H9 (cell line): ENCODE measurements around the gene NPHS1. TPM values are rescaled to one million over a fixed set of nuclear protein-coding genes. Genes with fewer than 3 reads are reported as not detected.

Source experiments
- DNase-seq: peaks from one replicate; pipeline ENCODE4 v3.0.0-alpha.2; 2017
- H2AFZ ChIP-seq: one replicate; pipeline ENCODE4 v1.6.1; 2013; ENCODE audit warnings: mild to moderate bottlenecking, low read length, control low read depth, moderate library complexity
- H2AK5ac ChIP-seq: 2 replicates; pipeline ENCODE4 v1.6.1; 2013; ENCODE audit warnings: low read length, control low read depth, mixed read lengths; ENCODE audit not compliant: insufficient read length
- H2BK120ac ChIP-seq: one replicate; pipeline ENCODE4 v1.6.1; 2013; ENCODE audit warnings: low read depth, mild to moderate bottlenecking, low read length, control low read depth, inconsistent platforms; ENCODE audit not compliant: poor library complexity, severe bottlenecking
- H2BK12ac ChIP-seq: 2 replicates; pipeline ENCODE4 v1.6.1; 2013; ENCODE audit warnings: low read length, control low read depth, mixed read lengths, low read depth; ENCODE audit not compliant: insufficient read length
- H2BK15ac ChIP-seq: 2 replicates; pipeline ENCODE4 v1.6.1; 2013; ENCODE audit warnings: low read depth, low read length, control low read depth
- H2BK20ac ChIP-seq: one replicate; pipeline ENCODE4 v1.6.1; 2013; ENCODE audit warnings: low read depth, mild to moderate bottlenecking, low read length, control low read depth, inconsistent platforms; ENCODE audit not compliant: poor library complexity, severe bottlenecking
- H2BK5ac ChIP-seq: 2 replicates; pipeline ENCODE4 v1.6.1; 2013; ENCODE audit warnings: low read length, control low read depth, mixed read lengths; ENCODE audit not compliant: insufficient read length
- H3K14ac ChIP-seq: 2 replicates; pipeline ENCODE4 v1.6.1; 2013; ENCODE audit warnings: low read length, control low read depth; ENCODE audit not compliant: insufficient read depth
- H3K18ac ChIP-seq: 2 replicates; pipeline ENCODE4 v1.6.1; 2013; ENCODE audit warnings: low read depth, mild to moderate bottlenecking, mixed read lengths, low read length, control low read depth; ENCODE audit not compliant: insufficient read length
- H3K23ac ChIP-seq: 2 replicates; pipeline ENCODE4 v1.6.1; 2013; ENCODE audit warnings: low read length, control low read depth, mixed read lengths, low read depth; ENCODE audit not compliant: insufficient read length
- H3K23me2 ChIP-seq: 2 replicates; pipeline ENCODE4 v1.6.1; 2013; ENCODE audit warnings: low read depth, mild to moderate bottlenecking, mixed read lengths, low read length, control low read depth; ENCODE audit not compliant: insufficient read length, poor library complexity, severe bottlenecking
- H3K27ac ChIP-seq: 2 replicates; pipeline ENCODE4 v1.5.1; 2013; ENCODE audit warnings: low read length, control low read depth, mixed read lengths, low read depth; ENCODE audit not compliant: insufficient read length
- H3K27me3 ChIP-seq: 2 replicates; pipeline ENCODE4 v1.6.1; 2013; ENCODE audit warnings: low read length, control low read depth, inconsistent platforms; ENCODE audit not compliant: insufficient read depth
- H3K4ac ChIP-seq: 2 replicates; pipeline ENCODE4 v1.6.1; 2013; ENCODE audit warnings: low read depth, mild to moderate bottlenecking, control low read depth, inconsistent platforms, low read length, moderate library complexity
- H3K4me1 ChIP-seq: 2 replicates; pipeline ENCODE4 v1.6.1; 2013; ENCODE audit warnings: low read length, control low read depth, inconsistent platforms; ENCODE audit not compliant: insufficient read depth
- H3K4me2 ChIP-seq: 2 replicates; pipeline ENCODE4 v1.6.1; 2013; ENCODE audit warnings: low read length, control low read depth, mixed read lengths; ENCODE audit not compliant: insufficient read length, insufficient read depth
- H3K56ac ChIP-seq: 2 replicates; pipeline ENCODE4 v1.6.1; 2013; ENCODE audit warnings: low read depth, mild to moderate bottlenecking, mixed read lengths, low read length, control low read depth; ENCODE audit not compliant: insufficient read length
- H3K79me1 ChIP-seq: 2 replicates; pipeline ENCODE4 v1.6.1; 2013; ENCODE audit warnings: low read depth, mild to moderate bottlenecking, moderate library complexity, low read length, control low read depth, inconsistent platforms; ENCODE audit not compliant: insufficient read depth, poor library complexity, severe bottlenecking
- H3K79me2 ChIP-seq: 2 replicates; pipeline ENCODE4 v1.6.1; 2013; ENCODE audit warnings: low read length, control low read depth, inconsistent platforms; ENCODE audit not compliant: insufficient read depth
- H3K9ac ChIP-seq: 2 replicates; pipeline ENCODE4 v1.6.1; 2013; ENCODE audit warnings: low read length, control low read depth, mixed read lengths; ENCODE audit not compliant: insufficient read length; ENCODE audit errors: extremely low read depth
- H3K9me3 ChIP-seq: one replicate; pipeline ENCODE4 v1.6.1; 2013; ENCODE audit warnings: low read depth, low read length, inconsistent platforms; ENCODE audit not compliant: control insufficient read depth
- H3T11ph ChIP-seq: one replicate; pipeline ENCODE4 v1.6.1; 2013; ENCODE audit warnings: mild to moderate bottlenecking, low read length, control low read depth, inconsistent platforms
- H4K20me1 ChIP-seq: one replicate; pipeline ENCODE4 v1.6.1; 2013; ENCODE audit not compliant: control insufficient read depth, insufficient read length, insufficient read depth
- H4K5ac ChIP-seq: 2 replicates; pipeline ENCODE4 v1.6.1; 2013; ENCODE audit warnings: low read depth, mild to moderate bottlenecking, mixed read lengths, low read length, control low read depth; ENCODE audit not compliant: insufficient read length
- H4K8ac ChIP-seq: replicated peaks from 2 replicates; pipeline ENCODE4 v1.6.1; 2013; ENCODE audit warnings: low read length, control low read depth, mixed read lengths, low read depth; ENCODE audit not compliant: insufficient read length
- H4K91ac ChIP-seq: 2 replicates; pipeline ENCODE4 v1.6.1; 2013; ENCODE audit warnings: low read depth, mild to moderate bottlenecking, moderate library complexity, mixed read lengths, low read length, control low read depth; ENCODE audit not compliant: insufficient read length
- H3K27ac Mint-ChIP-seq, 3 experiments: 2 replicates in 2 of 3; 3 replicates in 1 of 3; pipeline ENCODE4 v1.8.0; 2020 to 2021; ENCODE audit warnings: mixed read lengths in 3 of 3, mild to moderate bottlenecking in 1 of 3, moderate library complexity in 1 of 3
- H3K27me3 Mint-ChIP-seq: 2 replicates; pipeline ENCODE4 v1.8.0; 2021; ENCODE audit warnings: low read depth, mild to moderate bottlenecking, moderate library complexity, mixed read lengths
- H3K36me3 Mint-ChIP-seq, 3 experiments: 2 replicates in 2 of 3; 3 replicates in 1 of 3; pipeline ENCODE4 v1.8.0; 2020 to 2021; ENCODE audit warnings: low read depth in 3 of 3, mixed read lengths in 3 of 3; ENCODE audit not compliant: insufficient read depth in 1 of 3
- H3K4me1 Mint-ChIP-seq, 2 experiments: 2 replicates each; pipeline ENCODE4 v1.8.0; 2020; ENCODE audit warnings: mixed read lengths in 2 of 2
- H3K4me3 Mint-ChIP-seq, 2 experiments: 2 replicates in 1 of 2; 3 replicates in 1 of 2; pipeline ENCODE4 v1.8.0; 2020 to 2021; ENCODE audit warnings: mild to moderate bottlenecking in 2 of 2, mixed read lengths in 2 of 2, moderate library complexity in 1 of 2
- H3K9me3 Mint-ChIP-seq, 2 experiments: 2 replicates in 1 of 2; 3 replicates in 1 of 2; pipeline ENCODE4 v1.8.0; 2020; ENCODE audit warnings: mild to moderate bottlenecking in 2 of 2, mixed read lengths in 2 of 2, moderate library complexity in 1 of 2
- WGBS: extraction: QIAGEN DNeasy Blood & Tissue Kit; methylation state at CpG from one replicate; pipeline ENCODE4 v1.1.7; 2013; ENCODE audit warnings: missing lambda C conversion rate, low lambda C conversion rate, mixed read lengths; ENCODE audit not compliant: insufficient read length; ENCODE audit errors: extremely low coverage; 5-methylcytosine and 5-hydroxymethylcytosine counted together
- total RNA-seq: library from RNA; stranded (reverse); gene quantifications from 2 replicates; pipeline ENCODE4 v1.2.1, GENCODE V29; 2021
- TF ChIP-seq, protein P1 (sequence below): fragments of 200-600 bp; sonication (generic); conservative IDR thresholded peaks from 3 replicates; pipeline ENCODE4 v1.8.0; 2021; ENCODE audit warnings: antibody characterized with exemption, mild to moderate bottlenecking

The NPHS1 gene
- total RNA-seq, 1 experiment from 2014 or later, result 0.83 TPM

DNA sequence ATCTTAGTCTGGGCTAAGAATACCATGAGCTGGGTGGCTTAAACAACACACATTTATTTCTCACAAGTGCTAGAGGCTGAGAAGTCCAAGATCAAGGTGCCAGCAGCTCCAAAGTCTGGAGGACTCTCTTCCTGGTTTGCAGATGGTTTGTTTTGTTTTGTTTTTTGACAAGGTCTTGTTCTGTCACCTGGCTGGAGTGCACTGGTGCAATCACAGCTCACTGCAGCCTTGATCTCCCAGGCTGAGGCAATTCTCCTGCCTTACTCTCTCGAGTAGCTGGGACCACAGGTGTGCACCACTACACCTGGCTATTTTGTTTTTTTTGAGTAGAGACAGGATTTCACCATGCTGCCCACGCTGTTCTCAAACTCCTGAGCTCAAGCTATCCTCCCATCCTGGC, 31.6 kb upstream of the NPHS1 start:
- Histone ChIP-seq H2AK5ac (no peak overlapping the region), H3K4me1 (peaks cover 2% of the 10 kb centered on the region; the same call in 1 of the 2 replicates), H3K27ac (no peak overlapping the region), H3K56ac (no peak overlapping the region), H3K9ac (no peak overlapping the region), H4K20me1 (no peaks in the 10 kb centered on the region), H3K23me2 (no peaks in the 10 kb centered on the region), H3K27me3 (no peaks in the 10 kb centered on the region), H2BK12ac (no peak overlapping the region), H3K9me3 (no peaks in the 10 kb centered on the region), H2BK15ac (no peak overlapping the region), H3K18ac (no peak overlapping the region), H3K79me2 (no peaks in the 10 kb centered on the region), H4K5ac (no peak overlapping the region), H3T11ph (no peak overlapping the region), H3K4ac (no peak overlapping the region), H3K14ac (no peak overlapping the region), H4K91ac (no peak overlapping the region), H2BK20ac (no peak overlapping the region), H3K79me1 (no peaks in the 10 kb centered on the region), H2AFZ (no peak overlapping the region), H3K4me2 (no peak overlapping the region), H2BK120ac (no peak overlapping the region), H3K23ac (no peak overlapping the region), H4K8ac (no peak overlapping the region), H2BK5ac (no peak overlapping the region)
- DNase-seq, result no peak
- no peak overlapping the region for H3K4me3 Mint-ChIP-seq
- peaks cover 6% of the 10 kb centered on the region for H3K27me3 Mint-ChIP-seq
- TF ChIP-seq, protein P1, sequence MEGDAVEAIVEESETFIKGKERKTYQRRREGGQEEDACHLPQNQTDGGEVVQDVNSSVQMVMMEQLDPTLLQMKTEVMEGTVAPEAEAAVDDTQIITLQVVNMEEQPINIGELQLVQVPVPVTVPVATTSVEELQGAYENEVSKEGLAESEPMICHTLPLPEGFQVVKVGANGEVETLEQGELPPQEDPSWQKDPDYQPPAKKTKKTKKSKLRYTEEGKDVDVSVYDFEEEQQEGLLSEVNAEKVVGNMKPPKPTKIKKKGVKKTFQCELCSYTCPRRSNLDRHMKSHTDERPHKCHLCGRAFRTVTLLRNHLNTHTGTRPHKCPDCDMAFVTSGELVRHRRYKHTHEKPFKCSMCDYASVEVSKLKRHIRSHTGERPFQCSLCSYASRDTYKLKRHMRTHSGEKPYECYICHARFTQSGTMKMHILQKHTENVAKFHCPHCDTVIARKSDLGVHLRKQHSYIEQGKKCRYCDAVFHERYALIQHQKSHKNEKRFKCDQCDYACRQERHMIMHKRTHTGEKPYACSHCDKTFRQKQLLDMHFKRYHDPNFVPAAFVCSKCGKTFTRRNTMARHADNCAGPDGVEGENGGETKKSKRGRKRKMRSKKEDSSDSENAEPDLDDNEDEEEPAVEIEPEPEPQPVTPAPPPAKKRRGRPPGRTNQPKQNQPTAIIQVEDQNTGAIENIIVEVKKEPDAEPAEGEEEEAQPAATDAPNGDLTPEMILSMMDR, result no peak
- H3K27ac Mint-ChIP-seq, result no peak overlapping the region
- peaks cover 14 to 30% (median 23%) of the 10 kb centered on the region in 3 experiments for H3K36me3 Mint-ChIP-seq
- WGBS, result no CpG with 5 or more reads among the region's 2 CpGs
- H3K9me3 Mint-ChIP-seq, result no peaks in the 10 kb centered on the region; a peak in 1 of 5 replicates
- H3K4me1 Mint-ChIP-seq, result peaks cover 6 to 12% of the 10 kb centered on the region in 2 experiments
